HFFc6 (cell line): ENCODE data around the gene CREB5. TPM values are rescaled to one million over a fixed set of nuclear protein-coding genes. Genes with fewer than 3 reads are reported as not detected.

ENCODE experiments used
- DNase-seq: peaks from one replicate; pipeline ENCODE4 v3.0.0-alpha.2; 2018
- H3K27ac Mint-ChIP-seq: 2 replicates; pipeline ENCODE4 v1.8.0; 2020; ENCODE audit warnings: mild to moderate bottlenecking, mixed read lengths
- H3K27me3 Mint-ChIP-seq: 2 replicates; pipeline ENCODE4 v1.8.0; 2021; ENCODE audit warnings: mild to moderate bottlenecking, moderate library complexity, mixed read lengths; ENCODE audit not compliant: insufficient read depth
- H3K36me3 Mint-ChIP-seq: 2 replicates; pipeline ENCODE4 v1.8.0; 2021; ENCODE audit warnings: low read depth, mixed read lengths
- H3K4me1 Mint-ChIP-seq: 2 replicates; pipeline ENCODE4 v1.8.0; 2020; ENCODE audit warnings: low read depth, mixed read lengths
- H3K4me3 Mint-ChIP-seq: 2 replicates; pipeline ENCODE4 v1.8.0; 2020; ENCODE audit warnings: mild to moderate bottlenecking, moderate library complexity, mixed read lengths
- H3K9me3 Mint-ChIP-seq: 2 replicates; pipeline ENCODE4 v1.8.0; 2020; ENCODE audit warnings: mild to moderate bottlenecking, mixed read lengths
- total RNA-seq, 6 experiments: library from RNA; stranded (reverse); fragmentation: NEBNext Ultra II Directional; extraction: Animal tissue kit (Norgen Biotek cat#: 25700); gene quantifications; 2 replicates in 1 of 6; 3 replicates in 5 of 6; pipeline ENCODE4 v1.2.3, GENCODE V29; 2021
- TF ChIP-seq, protein P1 (sequence below): fragments of 200-600 bp; sonication (generic); IDR thresholded peaks from 2 replicates; pipeline ENCODE4 v1.5.0; 2021; ENCODE audit warnings: antibody characterized with exemption, mild to moderate bottlenecking

CREB5 gene
- total RNA-seq, 6 experiments from 2014 or later, result 0.60 to 0.90 (median 0.79) TPM

DNA sequence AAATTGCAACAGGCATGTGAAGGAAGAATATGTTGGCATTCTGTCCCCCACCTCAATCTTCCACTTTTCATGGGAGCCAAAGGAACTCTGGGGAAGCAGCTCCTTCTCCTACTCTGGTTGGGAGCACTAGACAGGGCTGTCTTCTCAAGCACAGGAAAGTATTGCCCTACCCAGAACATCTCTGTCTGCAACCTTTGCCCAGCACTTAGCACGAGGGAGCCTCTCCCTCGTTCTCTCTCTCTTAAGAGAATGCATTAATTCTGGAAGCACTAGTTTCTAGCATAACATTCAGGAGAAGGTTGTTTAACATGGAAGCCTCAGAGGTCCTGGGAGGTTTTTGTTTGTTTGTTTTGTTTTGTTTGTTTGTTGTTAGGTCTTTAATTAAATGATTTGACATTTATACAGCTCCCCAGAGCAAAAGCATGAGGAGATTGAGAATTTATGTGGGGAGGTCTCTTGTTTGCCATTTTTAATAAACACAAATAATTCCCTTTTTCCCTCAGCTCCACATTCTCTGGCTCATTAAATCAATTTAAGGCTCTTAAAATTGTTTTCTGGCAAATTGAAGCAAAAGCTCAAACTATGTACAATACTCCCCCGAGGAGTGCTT is 305.2 kb downstream of the CREB5 start:
- Mint-ChIP-seq H3K27me3 (peaks cover 2% of the 10 kb centered on the region), H3K4me3 (no peak overlapping the region), H3K9me3 (no peaks in the 10 kb centered on the region; the same call in 1 of the 2 replicates), H3K36me3 (no peaks in the 10 kb centered on the region), H3K27ac (no peak overlapping the region), H3K4me1 (no peaks in the 10 kb centered on the region)
- TF ChIP-seq, protein P1, sequence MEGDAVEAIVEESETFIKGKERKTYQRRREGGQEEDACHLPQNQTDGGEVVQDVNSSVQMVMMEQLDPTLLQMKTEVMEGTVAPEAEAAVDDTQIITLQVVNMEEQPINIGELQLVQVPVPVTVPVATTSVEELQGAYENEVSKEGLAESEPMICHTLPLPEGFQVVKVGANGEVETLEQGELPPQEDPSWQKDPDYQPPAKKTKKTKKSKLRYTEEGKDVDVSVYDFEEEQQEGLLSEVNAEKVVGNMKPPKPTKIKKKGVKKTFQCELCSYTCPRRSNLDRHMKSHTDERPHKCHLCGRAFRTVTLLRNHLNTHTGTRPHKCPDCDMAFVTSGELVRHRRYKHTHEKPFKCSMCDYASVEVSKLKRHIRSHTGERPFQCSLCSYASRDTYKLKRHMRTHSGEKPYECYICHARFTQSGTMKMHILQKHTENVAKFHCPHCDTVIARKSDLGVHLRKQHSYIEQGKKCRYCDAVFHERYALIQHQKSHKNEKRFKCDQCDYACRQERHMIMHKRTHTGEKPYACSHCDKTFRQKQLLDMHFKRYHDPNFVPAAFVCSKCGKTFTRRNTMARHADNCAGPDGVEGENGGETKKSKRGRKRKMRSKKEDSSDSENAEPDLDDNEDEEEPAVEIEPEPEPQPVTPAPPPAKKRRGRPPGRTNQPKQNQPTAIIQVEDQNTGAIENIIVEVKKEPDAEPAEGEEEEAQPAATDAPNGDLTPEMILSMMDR, result no peak
- DNase-seq, result no peak

DNA sequence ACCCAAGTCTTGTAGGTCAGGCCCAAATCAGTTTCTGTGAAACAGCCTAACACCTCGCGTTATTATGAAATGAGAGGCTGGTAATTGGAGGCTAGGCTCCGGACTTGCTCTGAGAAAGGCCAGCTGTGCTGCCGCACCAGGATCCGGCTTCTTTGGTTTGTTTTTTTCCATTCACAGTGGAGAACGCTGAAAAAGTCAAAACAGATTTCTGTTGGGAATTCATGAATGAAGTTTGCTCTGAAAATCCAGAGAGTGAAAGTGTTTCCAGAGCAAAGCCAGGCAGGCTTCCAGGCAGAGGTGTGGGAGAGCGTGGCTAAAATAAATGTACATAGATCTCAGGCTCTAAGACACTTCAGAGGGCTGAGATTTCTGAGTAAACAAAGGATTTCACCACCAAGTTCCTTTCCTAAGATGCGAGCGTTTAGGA is 305.8 kb downstream of the CREB5 start:
- no peaks in the 10 kb centered on the region for H3K36me3 Mint-ChIP-seq
- no peak overlapping the region for H3K27ac Mint-ChIP-seq
- no peaks in the 10 kb centered on the region for H3K4me1 Mint-ChIP-seq
- DNase-seq, result no peak
- H3K27me3 Mint-ChIP-seq, result peaks cover 2% of the 10 kb centered on the region
- TF ChIP-seq, protein P1, result no peak
- no peak overlapping the region for H3K4me3 Mint-ChIP-seq
- no peaks in the 10 kb centered on the region; the same call in 1 of the 2 replicates for H3K9me3 Mint-ChIP-seq

DNA sequence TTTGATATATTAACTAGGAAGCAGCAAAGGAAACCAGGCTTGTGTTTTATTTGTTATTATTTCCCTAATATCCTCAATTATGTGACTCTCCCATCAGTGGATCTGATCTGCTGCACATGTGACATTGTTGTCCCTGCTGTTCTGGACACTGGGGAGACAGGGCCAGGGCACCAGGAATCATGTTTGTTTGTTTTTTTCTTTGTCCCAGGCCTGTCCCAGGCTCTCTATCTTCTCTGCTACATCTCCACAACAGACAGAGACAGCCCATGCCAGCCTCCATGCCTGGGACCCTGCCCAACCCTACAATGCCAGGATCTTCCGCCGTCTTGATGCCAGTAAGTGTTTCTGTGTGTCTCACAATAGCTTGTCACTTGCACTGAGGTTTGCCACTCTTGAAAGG is 306.2 kb downstream of the CREB5 start:
- Mint-ChIP-seq H3K9me3 (no peaks in the 10 kb centered on the region; the same call in 1 of the 2 replicates), H3K27ac (no peak overlapping the region), H3K4me1 (no peaks in the 10 kb centered on the region), H3K4me3 (no peak overlapping the region), H3K27me3 (peaks cover 2% of the 10 kb centered on the region; the same call in 1 of the 2 replicates), H3K36me3 (no peaks in the 10 kb centered on the region)
- DNase-seq, result no peak
- TF ChIP-seq, protein P1, result no peak

DNA sequence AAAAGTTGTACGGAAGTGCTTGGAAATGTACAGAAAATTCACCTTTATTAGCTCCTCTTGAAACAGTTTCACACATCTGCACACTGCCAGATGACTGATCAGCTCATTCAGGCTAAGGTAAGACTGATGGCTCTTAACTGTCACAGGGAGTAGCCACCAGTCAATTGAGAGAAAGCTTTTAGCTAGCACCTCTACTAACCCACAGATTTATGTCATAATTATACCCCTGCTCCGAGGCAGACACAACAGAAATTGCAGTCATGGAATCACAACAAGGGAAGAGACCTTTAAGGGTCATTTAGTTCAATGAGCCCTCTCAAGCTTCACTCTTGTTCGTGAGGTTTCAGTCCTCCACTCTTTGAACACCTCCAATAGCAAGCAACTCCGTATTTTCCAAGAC is 310.4 kb downstream of the CREB5 start:
- Mint-ChIP-seq H3K4me3 (no peak overlapping the region), H3K27ac (no peak overlapping the region), H3K9me3 (no peaks in the 10 kb centered on the region; the same call in 1 of the 2 replicates), H3K27me3 (no peaks in the 10 kb centered on the region), H3K36me3 (no peaks in the 10 kb centered on the region), H3K4me1 (no peaks in the 10 kb centered on the region)
- DNase-seq, result no peak
- TF ChIP-seq, protein P1, result no peak

DNA sequence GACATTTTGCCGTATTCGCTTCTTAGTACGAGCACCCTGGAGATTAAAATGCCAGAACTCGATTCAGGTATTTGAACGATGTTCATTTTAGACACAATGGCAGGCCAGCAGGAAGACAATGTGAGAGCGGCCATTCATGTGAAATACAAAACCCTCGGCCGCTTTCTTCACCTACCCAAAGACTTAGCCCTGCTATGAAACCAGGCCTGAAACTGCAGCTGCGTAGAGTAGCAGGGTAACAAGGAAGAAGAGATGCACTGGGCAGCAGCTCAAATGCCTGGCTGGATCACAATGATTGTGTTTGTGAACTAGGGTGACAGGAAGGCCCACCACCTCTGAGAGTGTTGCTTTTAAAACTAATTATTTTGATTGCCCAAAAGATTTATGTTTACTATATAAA is 311.0 kb downstream of the CREB5 start:
- no peak overlapping the region for H3K27ac Mint-ChIP-seq
- no peak overlapping the region for H3K4me3 Mint-ChIP-seq
- no peaks in the 10 kb centered on the region for H3K27me3 Mint-ChIP-seq
- no peaks in the 10 kb centered on the region; the same call in 1 of the 2 replicates for H3K9me3 Mint-ChIP-seq
- TF ChIP-seq, protein P1, result no peak
- H3K4me1 Mint-ChIP-seq, result no peaks in the 10 kb centered on the region
- no peaks in the 10 kb centered on the region for H3K36me3 Mint-ChIP-seq
- no peak for DNase-seq
